ENCODE data around the gene CAMK1.

Gene CAMK1

DNA sequence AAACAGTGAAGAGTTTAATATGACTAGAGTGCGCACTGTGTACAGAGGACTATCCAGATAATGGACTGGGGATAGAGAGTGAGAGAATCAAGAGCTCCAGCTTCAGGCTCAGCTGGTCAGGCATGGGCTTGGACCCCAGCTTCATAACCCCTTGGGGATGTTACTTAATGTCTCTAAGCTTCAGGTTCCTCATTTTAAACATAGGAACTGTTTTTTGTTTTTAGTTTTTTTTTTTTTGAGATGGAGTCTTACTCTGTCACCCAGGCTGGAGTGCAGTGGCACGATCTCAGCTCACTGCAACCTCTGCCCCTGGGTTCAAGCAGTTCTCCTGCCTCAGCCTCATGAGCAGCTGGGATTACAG is 48.1 kb downstream of the CAMK1 start:
- intact Hi-C loops (cut with DNase I; ENCODE audit: low total_unique reads) = no loop called here

DNA sequence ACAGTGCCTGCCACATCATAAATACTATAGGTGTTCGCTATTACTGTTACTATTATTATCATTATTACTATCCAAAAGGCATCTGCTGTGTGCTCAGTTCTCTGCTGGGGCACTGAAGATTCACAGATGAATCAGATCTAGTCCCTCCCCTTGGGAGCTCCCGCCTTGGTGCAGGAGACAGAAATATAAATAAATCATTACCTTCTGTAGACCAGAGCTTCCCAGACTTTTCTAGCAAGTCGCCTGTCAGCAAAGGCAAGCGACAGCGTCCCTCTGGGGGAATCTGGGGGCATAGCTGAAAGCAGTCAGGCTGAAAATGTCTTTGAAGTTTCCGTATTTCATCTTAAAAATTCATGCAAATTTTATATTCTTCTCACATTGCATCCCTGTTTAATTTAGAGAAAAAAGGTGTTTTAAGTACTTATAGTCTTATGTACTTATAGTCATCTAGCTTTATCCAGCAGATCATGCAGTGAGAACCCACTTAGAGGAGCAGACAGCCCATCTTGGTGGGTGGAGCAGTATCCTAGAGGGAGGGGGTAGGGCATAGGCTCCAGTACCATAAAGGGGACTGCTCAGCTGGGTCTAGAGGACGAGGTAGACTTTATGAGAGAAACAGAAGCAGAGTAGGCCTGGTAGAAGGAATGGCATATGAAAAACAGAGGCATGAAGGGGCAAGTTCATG is 48.6 kb downstream of the CAMK1 start:
- no peaks in the 10 kb centered on the region for H3K9me3 ChIP-seq
- TF ChIP-seq, protein P1, sequence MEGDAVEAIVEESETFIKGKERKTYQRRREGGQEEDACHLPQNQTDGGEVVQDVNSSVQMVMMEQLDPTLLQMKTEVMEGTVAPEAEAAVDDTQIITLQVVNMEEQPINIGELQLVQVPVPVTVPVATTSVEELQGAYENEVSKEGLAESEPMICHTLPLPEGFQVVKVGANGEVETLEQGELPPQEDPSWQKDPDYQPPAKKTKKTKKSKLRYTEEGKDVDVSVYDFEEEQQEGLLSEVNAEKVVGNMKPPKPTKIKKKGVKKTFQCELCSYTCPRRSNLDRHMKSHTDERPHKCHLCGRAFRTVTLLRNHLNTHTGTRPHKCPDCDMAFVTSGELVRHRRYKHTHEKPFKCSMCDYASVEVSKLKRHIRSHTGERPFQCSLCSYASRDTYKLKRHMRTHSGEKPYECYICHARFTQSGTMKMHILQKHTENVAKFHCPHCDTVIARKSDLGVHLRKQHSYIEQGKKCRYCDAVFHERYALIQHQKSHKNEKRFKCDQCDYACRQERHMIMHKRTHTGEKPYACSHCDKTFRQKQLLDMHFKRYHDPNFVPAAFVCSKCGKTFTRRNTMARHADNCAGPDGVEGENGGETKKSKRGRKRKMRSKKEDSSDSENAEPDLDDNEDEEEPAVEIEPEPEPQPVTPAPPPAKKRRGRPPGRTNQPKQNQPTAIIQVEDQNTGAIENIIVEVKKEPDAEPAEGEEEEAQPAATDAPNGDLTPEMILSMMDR (IDR thresholded peaks at IDR 0.05) = no peak
- no peak overlapping the region for H3K4me3 ChIP-seq
- H3K27me3 ChIP-seq = no peaks in the 10 kb centered on the region
- DNase-seq = no peak
- H3K4me1 ChIP-seq = peaks cover 0 to 5% (median 1%) of the 10 kb centered on the region in 4 donors
- H3K36me3 ChIP-seq = no peaks in the 10 kb centered on the region
- intact Hi-C loops (cut with DNase I; ENCODE audit: low total_unique reads) = no loop called here
- no peak overlapping the region for H3K27ac ChIP-seq

More for the DNA sequence above, 48.1 kb downstream of the CAMK1 start:
- no peak overlapping the region for H3K27ac ChIP-seq
- no peaks in the 10 kb centered on the region for H3K36me3 ChIP-seq
- TF ChIP-seq, protein P1 (IDR thresholded peaks at IDR 0.05) = no peak
- no peak for DNase-seq
- no peaks in the 10 kb centered on the region for H3K4me1 ChIP-seq
- no peak overlapping the region for H3K4me3 ChIP-seq
- no peaks in the 10 kb centered on the region for H3K27me3 ChIP-seq
- no peaks in the 10 kb centered on the region for H3K9me3 ChIP-seq

DNA sequence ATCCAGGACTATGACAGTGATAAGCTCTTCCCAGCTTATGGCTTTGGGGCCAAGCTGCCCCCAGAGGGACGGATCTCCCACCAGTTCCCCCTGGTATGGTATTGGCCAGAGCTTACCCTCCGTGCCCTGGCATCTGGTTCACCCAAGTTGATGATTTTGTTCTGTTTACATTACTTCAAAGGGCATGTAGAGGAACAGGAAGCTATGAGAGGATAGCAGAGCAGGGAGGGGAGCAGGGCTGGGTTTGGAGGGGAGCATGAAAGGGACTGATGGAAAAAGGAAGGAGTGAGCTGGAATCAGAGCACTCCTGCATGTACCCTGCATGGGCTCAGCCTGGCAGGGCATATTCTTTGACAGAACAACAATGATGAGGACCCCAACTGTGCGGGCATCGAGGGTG is 51.6 kb downstream of the CAMK1 start:
- TF ChIP-seq, protein P1 (IDR thresholded peaks at IDR 0.05) = no peak
- no peak for DNase-seq
- intact Hi-C loops (cut with DNase I; ENCODE audit: low total_unique reads) = no loop called here
- Histone ChIP-seq H3K9me3 (no peaks in the 10 kb centered on the region), H3K4me1 (peaks cover 0 to 15% (median 5%) of the 10 kb centered on the region in 4 donors), H3K36me3 (no peaks in the 10 kb centered on the region), H3K27me3 (no peaks in the 10 kb centered on the region), H3K4me3 (no peak overlapping the region), H3K27ac (no peak overlapping the region)

DNA sequence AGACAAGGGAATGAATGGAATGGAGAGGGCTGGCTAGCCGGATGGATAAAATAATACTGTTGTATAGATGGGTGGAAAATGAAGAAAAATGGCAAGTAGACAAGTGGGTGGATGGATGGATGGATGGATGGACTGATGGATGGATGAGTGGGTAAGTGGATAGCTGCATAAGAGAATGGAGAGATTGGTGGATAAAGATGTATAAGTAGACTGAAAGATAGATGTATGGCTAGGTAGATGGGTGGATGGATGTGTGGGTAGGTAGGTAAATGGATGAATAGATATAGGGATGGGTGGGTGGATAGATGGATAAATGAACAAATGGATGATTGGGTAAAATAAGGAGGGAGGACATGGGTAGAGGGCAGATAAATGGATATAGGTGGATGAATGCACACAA is 52.2 kb downstream of the CAMK1 start:
- TF ChIP-seq, protein P1 (IDR thresholded peaks at IDR 0.05) = no peak
- peaks cover 0 to 15% (median 5%) of the 10 kb centered on the region in 4 donors for H3K4me1 ChIP-seq
- H3K27me3 ChIP-seq = no peaks in the 10 kb centered on the region
- no peaks in the 10 kb centered on the region for H3K9me3 ChIP-seq
- DNase-seq = no peak
- no peak overlapping the region for H3K4me3 ChIP-seq
- no peak overlapping the region for H3K27ac ChIP-seq
- intact Hi-C loops (cut with DNase I; ENCODE audit: low total_unique reads) = no loop called here
- no peaks in the 10 kb centered on the region for H3K36me3 ChIP-seq

DNA sequence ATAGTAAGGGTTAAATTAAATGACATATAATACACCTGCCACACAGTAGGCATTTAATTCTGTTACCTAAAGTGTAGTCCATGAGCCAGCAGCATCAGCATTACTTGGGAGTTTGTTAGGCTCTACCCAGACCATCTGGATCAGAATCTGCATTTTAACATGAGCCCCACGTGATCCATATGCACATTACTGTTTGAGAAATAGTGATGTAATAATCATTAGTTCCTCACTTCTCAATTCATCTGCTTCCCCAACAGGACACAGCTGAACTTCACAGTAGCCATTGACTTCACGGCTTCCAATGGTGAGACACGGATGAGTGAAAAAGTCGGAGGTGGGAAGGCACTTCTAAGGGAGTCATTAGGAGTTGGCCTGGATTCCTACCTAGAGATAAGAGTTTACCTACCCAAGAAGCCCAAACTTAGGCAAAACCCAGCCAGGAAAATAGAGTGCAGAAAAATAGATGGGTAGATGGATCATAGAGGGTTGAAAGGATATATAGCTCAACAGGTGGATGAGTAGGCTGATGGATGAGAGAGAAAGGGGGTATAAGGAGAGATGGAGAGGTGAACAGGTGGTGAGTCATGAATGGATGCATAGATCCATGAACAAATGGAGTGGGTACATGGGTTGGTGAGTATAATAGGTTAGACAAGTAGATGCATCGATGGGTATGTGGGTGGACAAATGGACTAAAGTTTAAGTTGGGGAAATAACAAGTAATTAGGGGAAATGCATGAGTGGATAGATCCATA is 52.8 kb downstream of the CAMK1 start:
- Histone ChIP-seq H3K4me3 (no peak overlapping the region), H3K27ac (peak overlapping the region in 1 of 2 donors; percentile 64), H3K9me3 (no peaks in the 10 kb centered on the region), H3K27me3 (no peaks in the 10 kb centered on the region), H3K36me3 (no peaks in the 10 kb centered on the region), H3K4me1 (peaks cover 0 to 15% (median 5%) of the 10 kb centered on the region in 4 donors)
- intact Hi-C loops (cut with DNase I; ENCODE audit: low total_unique reads) = no loop called here
- no peak for DNase-seq
- TF ChIP-seq, protein P1 (IDR thresholded peaks at IDR 0.05) = no peak

Measured in tibial artery (tissue), 4 donors.